HG02623 (cell line): ENCODE measurements around the gene SLC17A3.

Experiments
- ATAC-seq: cut with Tn5 transposase; IDR thresholded peaks from one replicate; pipeline ENCODE4 v1.9.1; 2021; ENCODE audit warnings: moderate library complexity; ENCODE audit not compliant: unreplicated experiment

The SLC17A3 gene

DNA sequence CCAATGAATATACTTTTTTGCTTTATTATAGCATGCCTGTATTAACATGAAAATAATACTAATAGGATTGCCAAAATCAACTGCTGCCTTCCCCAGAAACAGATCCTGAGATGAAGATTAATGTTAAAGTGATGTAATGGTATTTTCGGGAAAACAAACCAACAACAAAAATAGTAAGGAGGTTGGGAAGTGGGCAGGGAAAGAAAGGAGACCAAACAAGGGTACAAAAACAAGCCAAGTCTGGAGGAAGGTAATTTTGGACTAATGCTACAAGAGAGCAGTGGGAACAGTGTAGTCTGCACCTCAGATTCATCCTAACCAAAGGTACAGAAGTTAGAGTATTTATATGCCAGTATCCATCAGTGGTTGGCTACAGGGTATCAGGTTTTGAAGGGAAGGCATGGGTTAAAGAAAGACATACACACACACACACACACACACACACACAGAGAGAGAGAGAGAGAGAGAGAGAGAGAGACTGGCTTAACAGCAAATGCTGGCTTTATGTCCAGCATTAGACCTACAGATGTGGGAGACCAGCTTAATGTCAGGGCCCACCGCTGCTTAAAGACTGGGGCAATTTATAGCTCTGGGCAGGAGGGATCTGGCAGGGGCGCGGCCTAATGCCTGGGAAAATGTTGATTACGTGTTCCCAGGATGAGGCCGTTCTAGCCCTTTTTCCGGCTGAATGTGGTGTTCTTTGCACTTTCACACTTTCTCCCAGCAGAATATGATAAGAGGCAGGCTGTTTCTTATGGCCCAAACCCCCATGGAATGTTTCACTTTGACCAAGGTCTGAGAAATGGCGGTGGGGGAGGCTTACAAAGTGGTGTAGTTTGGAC lies 38.4 kb downstream of the SLC17A3 start:
- ATAC-seq: no peak

GRCh38 chr6:25834950-25835349 lies 39.1 kb downstream of the SLC17A3 start:
- ATAC-seq: no peak

DNA sequence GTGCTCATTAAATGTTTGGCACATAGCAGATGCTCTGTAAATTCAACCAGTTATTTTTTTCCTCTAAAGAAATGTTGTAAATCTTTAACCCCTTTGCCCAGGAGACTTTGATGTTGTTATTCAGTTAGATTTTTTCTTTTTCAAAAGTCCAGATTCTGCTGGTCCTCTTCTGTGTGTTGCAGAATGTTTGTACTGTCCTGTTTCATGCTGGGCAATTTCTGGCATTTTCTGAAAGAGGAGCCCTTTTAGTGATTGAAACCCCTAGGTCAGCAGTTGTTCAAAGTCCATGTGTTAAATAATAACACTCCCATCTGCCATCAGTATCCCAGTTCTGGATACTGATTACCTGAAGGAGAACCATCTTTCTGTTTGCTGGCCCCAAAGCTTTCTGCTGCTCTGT lies 40.9 kb downstream of the SLC17A3 start:
- no peak for ATAC-seq

GRCh38 chr6:25832670-25833069 lies 41.4 kb downstream of the SLC17A3 start:
- no peak for ATAC-seq

DNA sequence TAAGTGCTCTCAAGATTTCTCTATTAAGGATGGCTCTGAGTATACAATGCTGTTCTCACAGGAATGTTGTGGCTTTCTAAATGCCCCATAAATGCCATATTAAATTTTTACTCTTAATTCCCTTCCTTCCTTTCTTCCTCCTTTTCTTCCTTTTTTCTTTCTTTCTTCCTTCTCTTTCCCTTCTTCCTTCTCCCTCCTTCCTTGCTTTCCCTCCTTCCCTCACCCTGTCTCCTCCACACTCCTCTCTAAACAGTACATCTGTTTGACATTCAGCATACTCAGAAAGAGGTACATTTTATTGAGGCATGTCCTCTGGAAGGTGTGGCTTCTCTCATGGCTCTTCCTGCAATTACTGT lies 41.8 kb downstream of the SLC17A3 start:
- no peak for ATAC-seq

GRCh38 chr6:25831532-25832306 lies 42.3 kb downstream of the SLC17A3 start, which contains the start of gene SLC17A1:
TSS of gene SLC17A1 (minus strand) at chr6:25832052. CDS start at chr6:25830557, 1,495 bp downstream.
- no peak for ATAC-seq

GRCh38 chr6:25830458-25830857 lies 43.6 kb downstream of the SLC17A3 start:
- no peak for ATAC-seq

GRCh38 chr6:25829375-25829774 lies 44.7 kb downstream of the SLC17A3 start:
- ATAC-seq: no peak

DNA sequence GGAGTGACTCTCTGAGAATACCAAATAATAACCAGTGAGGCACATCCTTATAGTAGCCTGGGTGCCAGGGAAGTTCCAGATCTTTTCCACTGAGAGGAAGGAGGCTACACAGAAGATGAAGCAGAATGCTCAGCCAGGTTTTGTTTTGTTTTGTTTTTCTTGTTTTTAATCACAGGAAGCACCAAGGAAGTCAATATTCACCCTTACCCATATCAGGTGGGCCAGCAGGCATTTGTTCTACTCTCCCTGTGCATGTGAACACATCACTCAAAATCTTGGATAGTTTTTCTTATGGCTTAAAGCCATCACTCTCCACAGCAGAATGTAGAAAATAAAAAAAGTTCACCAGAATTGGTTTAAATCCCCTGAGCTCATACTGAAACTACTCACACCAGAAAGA lies 52.7 kb downstream of the SLC17A3 start:
- ATAC-seq: no peak

- no peak for ATAC-seq
Measured at GRCh38 chr6:25816252-25816651, 57.8 kb downstream of the SLC17A3 start.

GRCh38 chr6:25815194-25815593 lies 58.8 kb downstream of the SLC17A3 start:
- ATAC-seq: no peak

GRCh38 chr6:25804804-25805203 lies 69.2 kb downstream of the SLC17A3 start:
- ATAC-seq: no peak

- ATAC-seq: no peak
Measured at GRCh38 chr6:25801436-25801835, 72.6 kb downstream of the SLC17A3 start.
